Body of pancreas (tissue), 4 donors: Measurements from ENCODE around the gene SKIC3.

Experiments used
- CTCF ChIP-seq, 7 experiments: fragments of 450-650 bp in 4 of 7; fragments of 200-600 bp in 3 of 7; sonication (generic) in 3 of 7; IDR thresholded peaks; one replicate each; pipeline ENCODE4 v1.5.1; 2016 to 2019; ENCODE audit warnings: antibody characterized with exemption in 7 of 7
- POLR2A ChIP-seq, 3 donors: fragments of 450-650 bp; IDR thresholded peaks; one replicate each; pipeline ENCODE4 v1.6.1; 2016; ENCODE audit warnings: antibody characterized with exemption in 3 of 3, mild to moderate bottlenecking in 2 of 3

- TF ChIP-seq CTCF (IDR thresholded peaks at IDR 0.05), result no peak
- no peak for TF ChIP-seq POLR2A (IDR thresholded peaks at IDR 0.05)
These were observed 488 bp downstream of the SKIC3 start for GRCh38 chr5:95554331-95554646.
